OCI-LY1 (cell line): Measurements from ENCODE around the gene TMEM240.

ENCODE experiments used
- H2AFZ ChIP-seq: fragments of 200-600 bp; sonication (generic), shearing (Covaris generic); 2 replicates; pipeline ENCODE4 v1.6.0; 2014; ENCODE audit warnings: antibody characterized with exemption, mild to moderate bottlenecking, low read length
- H3F3A ChIP-seq: fragments of 200-600 bp; sonication (generic), shearing (Covaris generic); 2 replicates; pipeline ENCODE4 v1.6.0; 2014; ENCODE audit warnings: mild to moderate bottlenecking, antibody characterized with exemption, low read length, moderate library complexity; ENCODE audit not compliant: insufficient read depth
- H3K27ac ChIP-seq: fragments of 200-600 bp; sonication (generic); 2 replicates; pipeline ENCODE4 v1.5.1; 2014; ENCODE audit warnings: low read length, mixed run types, mild to moderate bottlenecking, low read depth; ENCODE audit not compliant: poor library complexity, severe bottlenecking
- H3K27me3 ChIP-seq: fragments of 200-600 bp; sonication (generic); 2 replicates; pipeline ENCODE4 v1.6.0; 2014; ENCODE audit warnings: antibody characterized with exemption, mild to moderate bottlenecking, low read length, moderate library complexity; ENCODE audit not compliant: insufficient read depth
- H3K36me3 ChIP-seq: fragments of 200-600 bp; sonication (generic); 2 replicates; pipeline ENCODE4 v1.6.1; 2014; ENCODE audit warnings: mild to moderate bottlenecking, antibody characterized with exemption, low read length, moderate library complexity, mixed read lengths; ENCODE audit not compliant: insufficient read depth
- H3K4me1 ChIP-seq: fragments of 200-600 bp; sonication (generic); 2 replicates; pipeline ENCODE4 v1.5.1; 2014; ENCODE audit warnings: mild to moderate bottlenecking, low read length, moderate library complexity; ENCODE audit not compliant: insufficient read depth, severe bottlenecking
- H3K4me2 ChIP-seq: fragments of 200-600 bp; sonication (generic), shearing (Covaris generic); 2 replicates; pipeline ENCODE4 v1.6.1; 2014; ENCODE audit warnings: low read length
- H3K4me3 ChIP-seq: fragments of 200-600 bp; sonication (generic); 2 replicates; pipeline ENCODE4 v1.5.1; 2014; ENCODE audit warnings: low read length, low read depth, mild to moderate bottlenecking, mixed read lengths; ENCODE audit not compliant: poor library complexity, severe bottlenecking
- H3K79me2 ChIP-seq: fragments of 200-600 bp; shearing (Covaris generic); 2 replicates; pipeline ENCODE4 v1.6.1; 2016; ENCODE audit warnings: mixed run types, low read length, mixed read lengths; ENCODE audit not compliant: insufficient read depth
- H3K9ac ChIP-seq: fragments of 200-600 bp; sonication (generic), shearing (Covaris generic); 2 replicates; pipeline ENCODE4 v1.6.1; 2014; ENCODE audit warnings: mild to moderate bottlenecking, low read length, mixed read lengths
- H3K9me2 ChIP-seq: fragments of 200-600 bp; sonication (generic), shearing (Covaris generic); 2 replicates; pipeline ENCODE4 v1.6.1; 2014; ENCODE audit warnings: low read depth, mild to moderate bottlenecking, low read length, mixed read lengths
- H3K9me3 ChIP-seq: fragments of 200-600 bp; shearing (Covaris generic); 2 replicates; pipeline ENCODE4 v1.6.1; 2014; ENCODE audit warnings: low read length, mixed read lengths
- H4K20me1 ChIP-seq: fragments of 200-600 bp; sonication (generic), shearing (Covaris generic); 2 replicates; pipeline ENCODE4 v1.6.0; 2016; ENCODE audit warnings: mild to moderate bottlenecking, low read length; ENCODE audit not compliant: insufficient read depth
- EZH2 ChIP-seq: fragments of 200-600 bp; sonication (generic), shearing (Covaris generic); IDR thresholded peaks from 2 replicates; pipeline ENCODE4 v1.8.0; 2017; ENCODE audit warnings: borderline replicate concordance, mixed run types, mild to moderate bottlenecking, antibody characterized with exemption, low read length, moderate library complexity, mixed read lengths
- TF ChIP-seq, protein P1 (sequence below): fragments of 200-600 bp; sonication (generic), shearing (Covaris generic); IDR thresholded peaks from 2 replicates; pipeline ENCODE4 v1.5.1; 2017; ENCODE audit warnings: mild to moderate bottlenecking, antibody characterized with exemption, low read length, moderate library complexity, mixed read lengths

Gene TMEM240

DNA sequence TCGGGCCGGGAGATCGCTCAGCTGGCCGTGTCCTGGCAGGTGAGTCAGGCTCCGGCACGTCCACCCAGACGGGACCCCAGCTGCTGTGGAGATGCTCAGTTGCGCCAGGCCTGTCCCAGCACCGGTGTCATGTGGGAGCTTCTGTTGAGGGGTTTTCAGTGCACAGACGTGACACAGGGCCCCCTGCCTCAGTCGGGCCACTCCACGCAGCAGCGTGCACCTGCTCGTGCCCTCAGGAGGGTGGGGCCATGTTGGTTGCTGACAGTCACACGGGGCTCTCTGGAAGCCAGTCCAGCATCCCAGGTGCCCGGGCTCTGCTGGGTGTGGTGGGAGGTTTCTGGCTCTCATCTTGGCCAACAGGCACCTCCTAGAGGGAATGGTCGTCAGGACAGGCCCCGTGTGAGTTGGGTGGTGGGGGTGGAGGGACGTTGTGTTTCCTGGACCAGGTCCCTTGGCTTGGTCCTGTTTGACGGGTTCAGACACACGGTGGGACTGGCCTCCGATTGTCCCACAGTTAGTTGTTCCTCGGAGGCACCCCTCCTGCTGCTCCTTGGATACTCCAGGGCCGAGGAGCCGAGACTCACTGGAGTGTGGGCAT lies 49.7 kb downstream of the TMEM240 start:
- TF ChIP-seq, protein P1, sequence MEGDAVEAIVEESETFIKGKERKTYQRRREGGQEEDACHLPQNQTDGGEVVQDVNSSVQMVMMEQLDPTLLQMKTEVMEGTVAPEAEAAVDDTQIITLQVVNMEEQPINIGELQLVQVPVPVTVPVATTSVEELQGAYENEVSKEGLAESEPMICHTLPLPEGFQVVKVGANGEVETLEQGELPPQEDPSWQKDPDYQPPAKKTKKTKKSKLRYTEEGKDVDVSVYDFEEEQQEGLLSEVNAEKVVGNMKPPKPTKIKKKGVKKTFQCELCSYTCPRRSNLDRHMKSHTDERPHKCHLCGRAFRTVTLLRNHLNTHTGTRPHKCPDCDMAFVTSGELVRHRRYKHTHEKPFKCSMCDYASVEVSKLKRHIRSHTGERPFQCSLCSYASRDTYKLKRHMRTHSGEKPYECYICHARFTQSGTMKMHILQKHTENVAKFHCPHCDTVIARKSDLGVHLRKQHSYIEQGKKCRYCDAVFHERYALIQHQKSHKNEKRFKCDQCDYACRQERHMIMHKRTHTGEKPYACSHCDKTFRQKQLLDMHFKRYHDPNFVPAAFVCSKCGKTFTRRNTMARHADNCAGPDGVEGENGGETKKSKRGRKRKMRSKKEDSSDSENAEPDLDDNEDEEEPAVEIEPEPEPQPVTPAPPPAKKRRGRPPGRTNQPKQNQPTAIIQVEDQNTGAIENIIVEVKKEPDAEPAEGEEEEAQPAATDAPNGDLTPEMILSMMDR: no peak
- TF ChIP-seq EZH2: no peak
- no peaks in the 10 kb centered on the region for H3K4me1 ChIP-seq
- H4K20me1 ChIP-seq: no peaks in the 10 kb centered on the region
- no peak overlapping the region for H3K4me2 ChIP-seq
- no peak overlapping the region for H3K4me3 ChIP-seq
- H3K79me2 ChIP-seq: no peaks in the 10 kb centered on the region
- H2AFZ ChIP-seq: no peak overlapping the region
- no peak overlapping the region for H3K27ac ChIP-seq
- H3K27me3 ChIP-seq: no peaks in the 10 kb centered on the region
- no peaks in the 10 kb centered on the region for H3F3A ChIP-seq
- H3K9me3 ChIP-seq: no peaks in the 10 kb centered on the region
- H3K36me3 ChIP-seq: peaks cover 74% of the 10 kb centered on the region
- H3K9me2 ChIP-seq: no peaks in the 10 kb centered on the region
- H3K9ac ChIP-seq: no peak overlapping the region

DNA sequence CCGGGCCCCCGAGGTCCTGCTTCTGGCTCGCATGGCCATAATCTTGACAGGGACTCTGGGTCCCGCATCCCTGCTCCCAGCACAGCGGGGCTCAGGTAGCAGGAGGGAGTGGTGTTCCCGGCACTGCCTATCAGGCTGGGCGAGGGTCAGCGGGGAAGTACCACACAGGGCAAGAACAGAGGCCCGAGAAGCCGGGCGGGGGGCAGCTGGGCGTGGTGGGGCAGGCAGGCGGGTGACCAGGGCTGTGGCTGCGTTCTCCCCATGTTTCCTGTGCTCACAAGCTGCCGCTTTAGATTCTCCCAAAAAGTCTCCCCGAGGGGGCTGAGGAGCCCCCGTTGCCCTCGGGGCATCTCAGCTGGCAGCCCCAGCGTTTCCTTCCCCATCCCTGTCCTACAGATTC lies 50.6 kb downstream of the TMEM240 start:
- no peak overlapping the region for H3K4me2 ChIP-seq
- H3K9ac ChIP-seq: no peak overlapping the region
- no peaks in the 10 kb centered on the region for H3K9me3 ChIP-seq
- H3K4me1 ChIP-seq: no peaks in the 10 kb centered on the region
- H2AFZ ChIP-seq: no peak overlapping the region
- H3F3A ChIP-seq: no peaks in the 10 kb centered on the region
- H3K4me3 ChIP-seq: no peak overlapping the region
- no peak overlapping the region for H3K27ac ChIP-seq
- H4K20me1 ChIP-seq: no peaks in the 10 kb centered on the region
- peaks cover 67% of the 10 kb centered on the region for H3K36me3 ChIP-seq
- TF ChIP-seq, protein P1: no peak
- no peak for TF ChIP-seq EZH2
- no peaks in the 10 kb centered on the region for H3K79me2 ChIP-seq
- no peaks in the 10 kb centered on the region for H3K9me2 ChIP-seq
- H3K27me3 ChIP-seq: no peaks in the 10 kb centered on the region

DNA sequence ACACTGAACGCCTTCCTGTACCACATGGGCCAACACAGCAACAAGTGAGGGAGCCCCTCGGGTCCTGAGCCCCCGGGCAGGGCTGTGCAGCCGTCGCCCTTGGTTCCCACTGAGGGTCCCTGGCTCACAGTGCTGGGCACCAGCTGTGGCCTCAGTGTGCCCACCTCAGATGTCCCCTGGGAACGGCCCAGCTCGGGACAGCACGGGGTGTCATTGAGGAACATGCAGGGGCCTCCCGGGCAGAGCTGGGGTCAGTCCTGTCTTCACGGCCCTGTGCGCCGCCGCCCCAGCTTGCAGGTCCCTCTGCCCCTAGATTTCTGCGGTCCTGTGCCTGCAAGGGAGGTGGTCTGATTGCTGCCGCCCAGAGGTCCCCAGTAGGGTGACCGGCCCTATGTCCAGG lies 51.2 kb downstream of the TMEM240 start:
- H3K9me3 ChIP-seq: no peaks in the 10 kb centered on the region
- no peaks in the 10 kb centered on the region for H3F3A ChIP-seq
- no peaks in the 10 kb centered on the region for H4K20me1 ChIP-seq
- H3K9me2 ChIP-seq: no peaks in the 10 kb centered on the region
- H3K4me3 ChIP-seq: no peak overlapping the region
- no peak overlapping the region for H3K9ac ChIP-seq
- no peak for TF ChIP-seq EZH2
- TF ChIP-seq, protein P1: no peak
- no peaks in the 10 kb centered on the region for H3K4me1 ChIP-seq
- no peaks in the 10 kb centered on the region for H3K27me3 ChIP-seq
- no peak overlapping the region for H2AFZ ChIP-seq
- peaks cover 71% of the 10 kb centered on the region for H3K36me3 ChIP-seq
- no peak overlapping the region for H3K4me2 ChIP-seq
- no peak overlapping the region for H3K27ac ChIP-seq
- H3K79me2 ChIP-seq: no peaks in the 10 kb centered on the region
